ENCODE measurements around the gene RAD18.

The RAD18 gene

DNA sequence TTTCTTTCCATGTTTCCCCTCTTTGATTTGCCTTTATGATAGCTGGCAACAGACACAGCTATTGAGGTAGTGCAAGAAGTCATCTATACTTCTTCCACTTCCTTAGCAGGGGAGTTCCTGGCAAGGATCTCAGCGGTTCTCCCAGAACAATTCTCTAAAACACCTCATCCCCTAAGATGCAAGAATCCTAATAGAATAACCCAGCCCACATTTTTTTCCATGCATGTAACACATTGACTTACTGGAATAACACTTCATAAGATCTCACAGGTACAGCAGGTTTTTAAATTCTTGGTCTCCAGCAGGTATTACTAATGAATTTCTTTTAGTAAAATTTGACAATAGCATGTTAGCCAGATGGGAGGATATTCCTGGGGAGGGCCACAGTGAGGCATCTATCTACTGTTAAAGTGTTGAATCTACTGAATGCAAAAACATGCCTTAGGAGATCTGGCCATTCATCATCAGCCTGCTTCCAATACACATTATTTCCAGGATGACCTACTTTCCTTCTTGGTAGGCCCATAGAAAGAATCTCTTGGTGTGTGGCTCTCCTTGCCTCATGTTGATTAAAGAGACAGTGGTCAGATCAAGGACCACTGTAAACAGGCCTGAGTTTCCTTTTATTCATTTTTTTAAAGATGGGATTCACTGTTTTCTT is 78.5 kb downstream of the RAD18 start:
- H2AK5ac ChIP-seq (ENCODE audit: low read length, severe bottlenecking), result no peak overlapping the region
- no peak overlapping the region for H2AFZ ChIP-seq (ENCODE audit: low read depth, low read length)
- no peak overlapping the region for H4K8ac ChIP-seq (ENCODE audit: low read length)
- DNase-seq, result no peak
- H3K36me3 ChIP-seq (ENCODE audit: control insufficient read depth in 1 of 2, insufficient read depth in 2 of 2, low read depth in 1 of 2, low read length in 2 of 2), result peaks cover 0 to 34% of the 10 kb centered on the region in 2 experiments
- no peak overlapping the region for H2BK12ac ChIP-seq (ENCODE audit: low read length in 2 of 2)
- no peak overlapping the region for H4K91ac ChIP-seq (ENCODE audit: low read length)
- H3K4me1 ChIP-seq (ENCODE audit: control insufficient read depth, insufficient read depth, low read depth, low read length), result peaks cover 17% of the 10 kb centered on the region
- H3K4me3 ChIP-seq (ENCODE audit: insufficient read depth in 1 of 2, low read depth in 1 of 2, low read length in 2 of 2), result no peak overlapping the region
- peak overlapping the region; percentile 71 for H3K27ac ChIP-seq (ENCODE audit: low read length, poor library complexity, severe bottlenecking)
- no peak overlapping the region for H2BK15ac ChIP-seq (ENCODE audit: low read depth, poor library complexity, severe bottlenecking)
- H3K14ac ChIP-seq (ENCODE audit: low read length in 2 of 2), result no peak overlapping the region
- peak overlapping the region; percentile 4 for H2BK5ac ChIP-seq (ENCODE audit: low read depth, low read length, poor library complexity, severe bottlenecking)
- no peak overlapping the region for H3K9ac ChIP-seq (ENCODE audit: low read length)
- H3K27me3 ChIP-seq (ENCODE audit: control insufficient read depth in 1 of 2, insufficient read depth in 1 of 2, low read length in 2 of 2), result no peaks in the 10 kb centered on the region
- H3K4me2 ChIP-seq (ENCODE audit: low read length, poor library complexity, severe bottlenecking), result no peak overlapping the region
- no peak overlapping the region for H3K18ac ChIP-seq (ENCODE audit: low read depth in 1 of 2, low read length in 2 of 2)
- H2BK120ac ChIP-seq (ENCODE audit: low read depth, low read length), result no peak overlapping the region
- peaks cover 3% of the 10 kb centered on the region for H3K79me1 ChIP-seq (replicated peaks; ENCODE audit: low read length, poor library complexity, severe bottlenecking)
- H3K4ac ChIP-seq (ENCODE audit: low read depth in 1 of 2, low read length in 2 of 2), result no peak overlapping the region
- 94% methylated on average over 1 of the region's 1 CpG for WGBS
- H3K9me3 ChIP-seq (ENCODE audit: control insufficient read depth, low read length), result peaks cover 4% of the 10 kb centered on the region
- no peak overlapping the region for H3K23ac ChIP-seq (ENCODE audit: low read length in 2 of 2)

DNA sequence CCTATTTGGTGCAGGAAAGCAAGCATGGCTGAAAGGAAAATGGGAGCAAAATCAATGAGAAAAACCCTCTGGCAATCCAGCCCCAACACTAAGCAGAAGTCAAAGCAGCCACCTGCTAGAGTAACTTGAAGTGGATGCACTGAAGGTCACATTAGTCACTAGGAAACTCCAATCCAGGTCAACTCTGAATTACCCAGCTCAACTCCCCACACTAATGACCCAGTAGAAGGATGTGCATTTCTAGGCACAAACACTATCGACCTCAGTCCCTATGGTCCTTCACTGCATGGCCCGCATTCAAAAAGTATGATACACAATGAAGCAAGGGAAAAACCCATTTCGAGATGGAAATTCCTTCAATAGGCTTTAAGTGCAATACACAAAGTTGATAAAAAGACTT is 80.6 kb downstream of the RAD18 start:
- H3K18ac ChIP-seq (ENCODE audit: low read depth in 1 of 2, low read length in 2 of 2), result peak overlapping the region in 1 of 2 experiments; percentile 55
- WGBS, result 92% methylated on average over 3 of the region's 3 CpGs
- H3K4me2 ChIP-seq (ENCODE audit: low read length, poor library complexity, severe bottlenecking), result no peak overlapping the region
- H3K27me3 ChIP-seq (ENCODE audit: control insufficient read depth in 1 of 2, insufficient read depth in 1 of 2, low read length in 2 of 2), result no peaks in the 10 kb centered on the region
- H3K4me1 ChIP-seq (ENCODE audit: control insufficient read depth, insufficient read depth, low read depth, low read length), result peaks cover 13% of the 10 kb centered on the region
- H3K4me3 ChIP-seq (ENCODE audit: insufficient read depth in 1 of 2, low read depth in 1 of 2, low read length in 2 of 2), result no peak overlapping the region
- H3K14ac ChIP-seq (ENCODE audit: low read length in 2 of 2), result no peak overlapping the region
- H2BK15ac ChIP-seq (ENCODE audit: low read depth, poor library complexity, severe bottlenecking), result no peak overlapping the region
- H3K36me3 ChIP-seq (ENCODE audit: control insufficient read depth in 1 of 2, insufficient read depth in 2 of 2, low read depth in 1 of 2, low read length in 2 of 2), result peaks cover 7 to 29% of the 10 kb centered on the region in 2 experiments
- H2BK120ac ChIP-seq (ENCODE audit: low read depth, low read length), result no peak overlapping the region
- peak overlapping the region; percentile 96 for H3K27ac ChIP-seq (ENCODE audit: low read length, poor library complexity, severe bottlenecking)
- no peak overlapping the region for H4K91ac ChIP-seq (ENCODE audit: low read length)
- DNase-seq, result no peak
- peaks cover 7% of the 10 kb centered on the region for H3K79me1 ChIP-seq (replicated peaks; ENCODE audit: low read length, poor library complexity, severe bottlenecking)
- H3K4ac ChIP-seq (ENCODE audit: low read depth in 1 of 2, low read length in 2 of 2), result no peak overlapping the region
- no peak overlapping the region for H3K9ac ChIP-seq (ENCODE audit: low read length)
- no peak overlapping the region for H2AFZ ChIP-seq (ENCODE audit: low read depth, low read length)
- peak overlapping the region; percentile 100 for H2AK5ac ChIP-seq (ENCODE audit: low read length, severe bottlenecking)
- peak overlapping the region in 1 of 2 experiments; percentile 61 for H2BK12ac ChIP-seq (ENCODE audit: low read length in 2 of 2)
- no peak overlapping the region for H3K23ac ChIP-seq (ENCODE audit: low read length in 2 of 2)
- peak overlapping the region; percentile 78 for H4K8ac ChIP-seq (ENCODE audit: low read length)
- peak overlapping the region; percentile 62 for H2BK5ac ChIP-seq (ENCODE audit: low read depth, low read length, poor library complexity, severe bottlenecking)
- H3K9me3 ChIP-seq (ENCODE audit: control insufficient read depth, low read length), result peaks cover 4% of the 10 kb centered on the region

DNA sequence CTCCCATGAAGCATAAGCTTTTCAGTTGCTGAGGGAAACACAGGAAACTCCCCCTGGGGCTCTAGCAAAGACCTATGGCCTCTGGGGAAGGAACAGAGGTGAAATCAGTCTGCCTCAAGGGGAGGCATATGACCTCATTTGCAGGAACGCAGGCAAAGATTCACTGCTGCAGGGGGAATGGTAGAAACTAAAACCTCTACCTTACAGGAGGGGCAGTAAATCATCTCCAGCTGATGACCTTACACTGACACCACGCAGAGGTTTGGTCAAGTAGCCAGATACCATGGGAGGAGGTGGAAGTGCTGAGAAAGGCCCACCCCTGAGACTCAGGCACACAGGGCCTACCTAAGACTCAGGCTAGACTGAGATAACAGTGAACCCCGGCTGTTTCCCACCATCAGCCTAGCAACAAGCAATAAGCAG is 81.1 kb downstream of the RAD18 start:
- peak overlapping the region; percentile 100 for H2AK5ac ChIP-seq (ENCODE audit: low read length, severe bottlenecking)
- H3K23ac ChIP-seq (ENCODE audit: low read length in 2 of 2), result no peak overlapping the region
- H3K18ac ChIP-seq (ENCODE audit: low read depth in 1 of 2, low read length in 2 of 2), result peak overlapping the region; percentile 38 to 55
- H2BK5ac ChIP-seq (ENCODE audit: low read depth, low read length, poor library complexity, severe bottlenecking), result peak overlapping the region; percentile 74
- no peak overlapping the region for H4K91ac ChIP-seq (ENCODE audit: low read length)
- H3K27me3 ChIP-seq (ENCODE audit: control insufficient read depth in 1 of 2, insufficient read depth in 1 of 2, low read length in 2 of 2), result no peaks in the 10 kb centered on the region
- peak overlapping the region; percentile 78 for H4K8ac ChIP-seq (ENCODE audit: low read length)
- H3K36me3 ChIP-seq (ENCODE audit: control insufficient read depth in 1 of 2, insufficient read depth in 2 of 2, low read depth in 1 of 2, low read length in 2 of 2), result peaks cover 7 to 33% of the 10 kb centered on the region in 2 experiments
- no peak overlapping the region for H2BK15ac ChIP-seq (ENCODE audit: low read depth, poor library complexity, severe bottlenecking)
- H3K9ac ChIP-seq (ENCODE audit: low read length), result no peak overlapping the region
- no peak overlapping the region for H3K4ac ChIP-seq (ENCODE audit: low read depth in 1 of 2, low read length in 2 of 2)
- peaks cover 4% of the 10 kb centered on the region for H3K9me3 ChIP-seq (ENCODE audit: control insufficient read depth, low read length)
- H2BK120ac ChIP-seq (ENCODE audit: low read depth, low read length), result no peak overlapping the region
- H3K4me2 ChIP-seq (ENCODE audit: low read length, poor library complexity, severe bottlenecking), result no peak overlapping the region
- no peak overlapping the region for H2AFZ ChIP-seq (ENCODE audit: low read depth, low read length)
- H3K27ac ChIP-seq (ENCODE audit: low read length, poor library complexity, severe bottlenecking), result peak overlapping the region; percentile 96
- peak overlapping the region in 1 of 2 experiments; percentile 79 for H3K14ac ChIP-seq (ENCODE audit: low read length in 2 of 2)
- H3K79me1 ChIP-seq (replicated peaks; ENCODE audit: low read length, poor library complexity, severe bottlenecking), result peaks cover 7% of the 10 kb centered on the region
- no peak for DNase-seq
- WGBS, result 34% methylated on average over 2 of the region's 3 CpGs
- H3K4me1 ChIP-seq (ENCODE audit: control insufficient read depth, insufficient read depth, low read depth, low read length), result peaks cover 13% of the 10 kb centered on the region
- H2BK12ac ChIP-seq (ENCODE audit: low read length in 2 of 2), result peak overlapping the region in 1 of 2 experiments; percentile 61
- H3K4me3 ChIP-seq (ENCODE audit: insufficient read depth in 1 of 2, low read depth in 1 of 2, low read length in 2 of 2), result no peak overlapping the region

DNA sequence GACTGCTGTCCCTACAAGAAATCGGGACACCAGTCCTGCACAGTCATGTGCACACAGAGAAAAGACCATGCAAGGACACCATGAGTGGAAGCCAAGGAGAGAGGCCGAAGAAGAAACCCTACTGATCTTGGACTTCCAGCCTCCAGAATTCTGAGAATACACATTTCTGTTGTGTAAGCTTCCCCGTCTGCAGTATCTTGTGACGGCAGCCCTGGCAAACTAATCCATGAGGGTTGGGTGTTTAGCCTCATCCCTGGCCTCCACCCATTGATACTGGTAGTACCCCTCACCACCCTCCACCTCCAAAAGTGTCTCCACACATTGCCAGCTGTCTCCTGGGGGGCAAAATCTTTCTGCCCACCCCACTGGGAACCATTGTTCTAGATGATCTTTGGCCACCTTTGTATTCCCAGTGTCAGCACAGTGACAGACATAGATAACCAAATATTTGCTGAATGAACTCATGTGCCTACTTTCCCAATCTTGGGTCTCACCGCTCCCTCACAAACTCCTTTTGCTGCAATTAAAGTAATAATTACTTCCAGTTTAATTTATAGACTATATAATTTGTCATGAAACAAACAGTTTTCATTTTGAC is 83.8 kb downstream of the RAD18 start:
- no peak for DNase-seq
- H3K27ac ChIP-seq (ENCODE audit: low read length, poor library complexity, severe bottlenecking), result no peak overlapping the region
- no peak overlapping the region for H3K18ac ChIP-seq (ENCODE audit: low read depth in 1 of 2, low read length in 2 of 2)
- H4K91ac ChIP-seq (ENCODE audit: low read length), result no peak overlapping the region
- no peak overlapping the region for H4K8ac ChIP-seq (ENCODE audit: low read length)
- H2AK5ac ChIP-seq (ENCODE audit: low read length, severe bottlenecking), result peak overlapping the region; percentile 87
- peaks cover 7 to 37% of the 10 kb centered on the region in 2 experiments for H3K36me3 ChIP-seq (ENCODE audit: control insufficient read depth in 1 of 2, insufficient read depth in 2 of 2, low read depth in 1 of 2, low read length in 2 of 2)
- H3K4me1 ChIP-seq (ENCODE audit: control insufficient read depth, insufficient read depth, low read depth, low read length), result peaks cover 10% of the 10 kb centered on the region
- H3K79me1 ChIP-seq (replicated peaks; ENCODE audit: low read length, poor library complexity, severe bottlenecking), result peaks cover 7% of the 10 kb centered on the region
- no peak overlapping the region for H3K9ac ChIP-seq (ENCODE audit: low read length)
- peaks cover 4% of the 10 kb centered on the region for H3K9me3 ChIP-seq (ENCODE audit: control insufficient read depth, low read length)
- no peak overlapping the region for H3K4me3 ChIP-seq (ENCODE audit: insufficient read depth in 1 of 2, low read depth in 1 of 2, low read length in 2 of 2)
- no peak overlapping the region for H3K23ac ChIP-seq (ENCODE audit: low read length in 2 of 2)
- no peak overlapping the region for H2BK5ac ChIP-seq (ENCODE audit: low read depth, low read length, poor library complexity, severe bottlenecking)
- H3K4ac ChIP-seq (ENCODE audit: low read depth in 1 of 2, low read length in 2 of 2), result no peak overlapping the region
- no peak overlapping the region for H2BK12ac ChIP-seq (ENCODE audit: low read length in 2 of 2)
- H3K4me2 ChIP-seq (ENCODE audit: low read length, poor library complexity, severe bottlenecking), result no peak overlapping the region
- no peak overlapping the region for H3K14ac ChIP-seq (ENCODE audit: low read length in 2 of 2)
- no peaks in the 10 kb centered on the region for H3K27me3 ChIP-seq (ENCODE audit: control insufficient read depth in 1 of 2, insufficient read depth in 1 of 2, low read length in 2 of 2)
- H2BK15ac ChIP-seq (ENCODE audit: low read depth, poor library complexity, severe bottlenecking), result no peak overlapping the region
- no peak overlapping the region for H2BK120ac ChIP-seq (ENCODE audit: low read depth, low read length)
- WGBS, result 98% methylated on average over 4 of the region's 5 CpGs
- H2AFZ ChIP-seq (ENCODE audit: low read depth, low read length), result no peak overlapping the region

Data from mesenchymal stem cell (in vitro differentiated cells and primary cell).